GM18519 (cell line): ENCODE data around the gene CARS2.
"Not testable (repeated sequence)": the region's sequence is repeated elsewhere in the genome, so short reads cannot be mapped to it uniquely, and the experiment has no call there.

ENCODE experiments used
- ATAC-seq: cut with Tn5 transposase; IDR thresholded peaks from one replicate; pipeline ENCODE4 v1.9.1; 2021; ENCODE audit warnings: mild to moderate bottlenecking, moderate library complexity; ENCODE audit not compliant: unreplicated experiment, low FRiP score

CARS2 gene

DNA sequence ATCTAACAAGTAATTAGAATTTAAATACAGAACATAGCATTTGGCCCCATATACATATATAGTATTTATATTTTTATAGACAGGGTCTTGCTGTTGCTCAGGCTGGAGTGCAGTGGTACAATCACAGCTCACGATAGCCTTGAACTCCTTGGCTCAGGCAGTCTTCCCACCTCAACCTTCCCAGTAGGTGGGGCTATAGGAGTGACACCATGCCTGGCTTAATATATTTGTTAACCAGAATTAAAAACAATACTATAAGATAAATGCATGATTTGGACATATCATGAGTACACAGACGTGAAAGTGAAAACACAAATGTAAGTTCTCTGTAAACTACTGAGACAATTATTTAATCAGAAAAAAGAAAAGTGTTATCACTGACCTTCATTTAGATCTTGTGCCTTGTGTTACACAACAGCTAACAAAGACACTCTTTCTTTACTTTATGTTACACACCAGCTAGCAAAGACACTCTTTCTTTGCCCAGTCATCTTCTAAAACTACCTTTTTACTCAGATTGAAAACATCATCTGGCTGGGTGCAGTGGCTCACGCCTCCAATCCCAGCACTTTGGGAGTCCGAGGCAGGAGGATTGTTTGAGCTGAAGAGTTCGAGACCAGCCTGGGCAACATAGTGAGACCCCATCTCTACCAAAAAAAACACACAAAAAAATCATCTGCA lies 22.6 kb downstream of the CARS2 start:
- no peak for ATAC-seq

DNA sequence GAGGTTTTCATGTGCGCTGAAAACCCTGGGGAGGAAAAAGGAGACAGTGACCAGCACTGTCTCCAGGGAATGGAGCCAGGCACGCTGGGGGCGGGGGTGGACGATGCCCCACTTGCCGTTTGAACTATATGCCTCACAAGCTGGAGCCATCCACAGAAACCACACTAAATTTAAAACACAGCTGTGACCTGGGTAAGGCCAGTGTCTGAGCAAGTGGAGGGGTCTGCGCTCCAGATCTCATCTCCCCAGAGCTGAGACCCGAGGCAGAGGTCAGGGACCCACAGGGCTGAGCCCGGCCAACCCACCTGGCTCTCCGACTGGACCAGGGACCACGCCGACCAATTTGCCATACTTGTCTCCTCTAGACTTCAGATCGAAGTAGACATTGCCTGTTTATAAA lies 23.2 kb downstream of the CARS2 start:
- no peak for ATAC-seq

DNA sequence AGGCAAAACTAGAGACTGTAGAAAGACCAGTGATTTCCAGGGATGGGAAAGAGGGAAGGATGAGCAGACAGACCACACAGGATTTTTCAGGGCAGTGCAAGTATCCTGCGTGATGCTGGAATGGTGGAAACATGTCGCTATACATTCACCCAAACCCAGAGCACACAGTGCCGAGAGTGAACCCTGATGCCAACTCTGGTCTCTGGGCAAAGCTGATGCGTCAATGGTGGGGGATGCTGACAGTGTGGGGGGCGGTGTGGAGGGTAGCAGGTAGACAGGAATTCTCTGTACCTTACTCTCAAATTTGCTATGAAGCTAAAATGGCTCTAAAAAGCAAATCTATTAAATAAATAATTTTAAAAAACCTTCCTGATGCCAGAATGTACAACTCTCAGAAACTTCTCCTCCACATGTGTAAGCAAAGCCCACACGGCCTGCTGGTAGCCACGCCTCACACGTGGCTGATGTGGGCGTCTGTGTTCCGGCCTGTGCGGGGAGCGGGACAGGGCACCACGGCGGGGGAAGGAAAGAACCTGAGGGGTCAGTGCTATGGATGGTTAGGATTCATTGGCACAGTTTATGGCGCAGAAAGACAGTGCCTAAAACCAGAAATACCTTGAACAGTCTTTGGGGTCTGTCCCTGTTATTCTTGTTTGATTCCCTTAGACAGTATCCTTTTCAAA lies 23.9 kb downstream of the CARS2 start:
- no peak for ATAC-seq

DNA sequence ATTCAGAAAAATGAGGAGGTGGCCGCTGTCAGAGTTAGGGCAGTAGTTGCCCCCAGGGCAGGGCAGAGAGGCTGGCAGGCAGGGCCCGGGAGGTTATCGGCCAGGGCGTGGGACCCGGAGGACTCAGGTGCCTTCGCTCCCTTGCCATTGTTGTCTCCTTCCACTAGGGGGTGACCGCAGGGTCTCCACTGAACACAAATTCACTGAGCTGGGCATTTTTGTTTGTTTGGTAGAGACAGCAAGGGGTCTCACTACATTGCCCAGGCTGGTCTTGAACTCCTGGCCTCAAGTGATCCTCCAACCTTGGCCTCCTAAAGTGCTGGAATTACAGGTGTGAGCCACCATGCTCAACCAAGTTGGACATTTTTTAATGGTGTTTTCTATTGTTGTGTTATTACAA lies 25.1 kb downstream of the CARS2 start:
- ATAC-seq, result no peak

- ATAC-seq, result no peak
Observed at GRCh38 chr13:110677731-110678545, 28.0 kb downstream of the CARS2 start.

- peak; percentile 71 for ATAC-seq
Observed at GRCh38 chr13:110676595-110677587, 29.0 kb downstream of the CARS2 start.

GRCh38 chr13:110669814-110670213 lies 36.1 kb downstream of the CARS2 start:
- ATAC-seq, result not testable (repeated sequence)

- ATAC-seq, result no peak
Observed at GRCh38 chr13:110669036-110669435, 36.9 kb downstream of the CARS2 start.

DNA sequence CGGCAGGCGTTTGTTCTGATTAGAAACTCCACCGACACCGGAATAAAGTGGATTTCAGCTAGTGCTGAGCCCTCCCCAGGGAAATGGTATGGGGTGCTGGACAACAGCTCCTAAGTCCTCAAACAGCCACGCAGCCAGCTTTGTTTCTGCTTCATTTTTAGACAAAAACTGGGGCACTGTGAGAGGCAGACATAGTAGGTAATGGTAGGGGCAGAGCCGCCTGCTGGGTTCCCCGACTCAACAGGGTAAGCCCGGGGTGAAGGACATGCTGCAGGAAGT lies 39.7 kb downstream of the CARS2 start:
- no peak for ATAC-seq

DNA sequence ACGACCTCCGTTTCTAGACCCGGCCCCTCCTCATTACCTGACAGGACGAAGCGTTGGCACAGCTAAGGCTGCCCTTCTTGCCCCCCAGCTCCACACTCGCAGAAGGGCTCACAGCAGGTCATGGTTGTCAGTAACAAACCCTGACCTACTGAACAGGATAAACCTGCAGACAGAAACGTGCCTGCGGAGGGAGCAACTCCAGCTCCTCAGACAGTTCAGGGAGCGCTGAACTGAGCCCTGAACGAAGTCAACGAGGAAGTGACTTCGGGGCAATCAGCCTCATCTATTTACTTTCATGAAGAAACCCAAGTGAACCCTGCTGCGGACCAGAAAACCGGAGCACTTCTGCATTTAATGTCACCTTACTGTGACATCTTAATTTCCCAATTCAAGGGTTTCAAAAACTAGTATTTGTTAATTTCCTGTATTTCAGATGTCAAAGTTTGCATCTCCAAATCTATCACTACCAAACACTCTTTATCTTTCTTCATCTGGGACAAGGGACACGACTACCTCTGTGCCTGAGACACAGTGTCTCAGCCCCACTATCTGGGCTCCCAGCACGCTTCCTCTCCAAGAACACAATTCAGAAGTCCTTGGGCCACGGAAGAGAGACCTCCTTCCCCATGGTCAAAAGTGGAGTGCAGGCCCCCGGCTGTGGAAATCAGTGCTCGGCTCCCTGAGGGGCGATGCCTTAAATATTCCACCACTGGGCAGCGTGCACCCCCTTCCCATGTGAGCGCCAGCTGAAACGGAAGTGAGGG lies 40.2 kb downstream of the CARS2 start:
- ATAC-seq, result no peak

- no peak for ATAC-seq
Observed at GRCh38 chr13:110664673-110665072, 41.2 kb downstream of the CARS2 start.

DNA sequence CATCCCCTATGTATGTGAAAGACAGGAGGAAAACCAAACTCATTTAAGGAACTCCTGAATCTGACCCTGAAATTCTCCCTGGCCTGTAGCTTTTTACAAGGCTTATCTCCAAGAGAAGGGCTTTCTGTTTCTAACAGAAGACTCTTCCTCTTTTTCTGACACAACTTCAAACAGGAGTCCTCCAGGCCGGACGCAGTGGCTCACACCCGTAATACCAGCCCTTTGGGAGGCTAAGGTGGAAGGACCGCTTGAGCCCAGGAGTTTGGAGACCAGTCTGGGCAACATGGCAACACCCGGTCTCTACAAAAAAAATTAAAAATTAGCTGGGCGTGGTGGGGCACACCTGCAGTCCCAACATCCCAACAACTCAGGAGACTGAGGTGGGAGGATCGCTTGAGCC lies 41.9 kb downstream of the CARS2 start:
- no peak for ATAC-seq

DNA sequence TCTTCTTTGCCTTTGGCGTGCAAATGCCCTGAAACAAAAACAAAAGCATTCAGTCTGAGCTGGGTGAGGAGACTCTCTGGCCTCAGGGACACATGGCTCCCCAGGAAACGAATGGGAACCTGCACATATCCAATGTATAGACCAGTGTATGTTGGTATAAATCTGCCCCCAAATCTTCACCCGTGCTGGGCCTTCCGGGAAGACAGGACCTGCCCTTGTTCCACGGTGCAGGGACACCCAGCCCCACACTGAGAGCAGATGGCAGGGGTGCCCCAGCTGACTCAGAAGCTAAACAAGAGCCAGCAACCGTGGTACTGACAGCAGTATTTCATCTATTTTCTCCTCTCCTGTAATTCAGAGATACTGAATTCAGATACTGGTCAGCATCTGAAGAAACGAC lies 42.4 kb downstream of the CARS2 start:
- no peak for ATAC-seq

- no peak for ATAC-seq
Observed at GRCh38 chr13:110662777-110663443, 43.0 kb downstream of the CARS2 start.

DNA sequence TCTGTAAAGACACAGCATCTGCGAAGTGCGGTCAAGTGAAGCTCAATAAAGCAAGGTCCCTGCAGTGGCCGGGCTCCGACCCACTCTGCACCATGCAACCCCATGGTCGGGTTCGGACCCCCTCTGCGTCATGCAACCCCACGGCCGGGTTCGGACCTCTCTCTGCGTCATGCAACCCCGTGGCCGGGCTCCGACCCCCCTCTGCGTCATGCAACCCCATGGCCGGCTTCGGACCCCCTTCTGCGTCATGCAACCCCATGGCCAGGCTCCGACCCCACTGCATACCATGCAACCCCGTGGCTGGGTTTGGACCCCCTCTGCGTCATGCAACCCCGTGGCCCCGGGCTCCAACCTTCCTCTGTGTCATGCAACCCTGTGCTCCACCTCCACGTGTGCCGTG lies 43.8 kb downstream of the CARS2 start:
- ATAC-seq, result no peak

DNA sequence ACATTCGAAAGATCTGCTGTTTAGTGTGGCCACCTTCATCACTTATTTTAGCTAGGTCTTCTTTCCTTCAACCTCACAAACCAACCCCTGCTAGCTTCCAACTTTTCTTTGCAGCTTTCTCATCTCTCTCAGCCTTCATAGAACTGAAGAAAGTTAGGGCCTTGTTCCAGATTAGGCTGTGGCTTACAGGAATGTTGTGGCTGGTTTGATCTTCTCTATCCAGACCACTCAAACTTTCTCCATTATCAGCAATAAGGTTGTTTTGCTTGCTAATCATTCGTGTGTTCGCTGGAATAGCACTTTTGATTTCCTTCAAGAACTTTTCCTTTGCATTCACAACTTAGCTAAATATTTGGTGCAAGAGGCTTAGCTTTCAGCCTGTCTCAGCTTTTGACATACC lies 44.7 kb downstream of the CARS2 start:
- ATAC-seq, result no peak

GRCh38 chr13:110658218-110658911 lies 47.6 kb downstream of the CARS2 start:
- ATAC-seq, result peak; percentile 91

DNA sequence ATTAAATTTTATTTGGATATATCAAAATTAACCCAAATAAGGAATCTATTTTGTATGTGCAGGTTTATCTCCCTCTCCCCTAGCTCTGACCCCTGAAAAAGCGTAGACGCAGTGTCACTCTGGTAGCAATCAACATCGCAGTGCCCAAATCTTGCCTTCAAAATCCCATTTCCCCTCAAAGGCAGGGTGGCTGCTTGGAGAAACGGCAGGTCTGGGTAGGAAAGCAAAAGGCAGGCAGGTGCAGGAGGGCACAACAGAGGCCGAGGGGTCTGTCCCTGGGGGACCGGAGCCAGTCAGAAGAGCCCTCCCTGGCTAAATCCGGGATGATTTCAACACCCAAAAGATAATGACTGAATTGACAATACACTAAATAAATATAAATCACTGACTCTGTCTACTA lies 48.7 kb downstream of the CARS2 start:
- no peak for ATAC-seq

- no peak for ATAC-seq
Observed at GRCh38 chr13:110653851-110654250, 52.1 kb downstream of the CARS2 start.
